Measurements from ENCODE around the gene DNAJC1. TPM values are rescaled to one million over a fixed set of nuclear protein-coding genes. Genes with fewer than 3 reads are reported as not detected.

Gene DNAJC1
- total RNA-seq, 3 donors from 2014 or later, result 63.7 to 93.0 (median 92.1) TPM

DNA sequence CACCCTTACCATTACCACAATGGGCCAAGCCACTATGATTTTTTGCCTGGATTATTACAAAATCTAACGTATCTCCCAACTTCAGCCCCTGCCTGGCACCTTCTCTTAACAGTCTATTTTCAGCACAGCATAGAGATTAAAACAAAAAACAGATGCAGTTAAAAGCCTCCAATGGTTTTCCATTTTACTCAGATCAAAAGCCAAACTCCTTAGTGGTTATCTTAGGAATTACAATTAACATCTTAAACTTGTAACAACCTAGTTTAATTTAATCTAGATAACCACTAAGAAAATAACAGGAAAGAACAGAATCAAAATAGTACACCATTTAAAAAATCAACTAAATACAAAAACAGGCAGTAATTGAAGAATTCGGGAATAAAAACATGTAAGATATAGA is 43.5 kb downstream of the DNAJC1 start:
- Histone ChIP-seq H3K4me1 (no peaks in the 10 kb centered on the region), H3K27ac (no peak overlapping the region), H3K36me3 (no peaks in the 10 kb centered on the region), H3K4me3 (no peak overlapping the region), H3K27me3 (no peaks in the 10 kb centered on the region), H3K9me3 (peaks cover 0 to 4% of the 10 kb centered on the region in 2 donors)
- TF ChIP-seq, protein P1, sequence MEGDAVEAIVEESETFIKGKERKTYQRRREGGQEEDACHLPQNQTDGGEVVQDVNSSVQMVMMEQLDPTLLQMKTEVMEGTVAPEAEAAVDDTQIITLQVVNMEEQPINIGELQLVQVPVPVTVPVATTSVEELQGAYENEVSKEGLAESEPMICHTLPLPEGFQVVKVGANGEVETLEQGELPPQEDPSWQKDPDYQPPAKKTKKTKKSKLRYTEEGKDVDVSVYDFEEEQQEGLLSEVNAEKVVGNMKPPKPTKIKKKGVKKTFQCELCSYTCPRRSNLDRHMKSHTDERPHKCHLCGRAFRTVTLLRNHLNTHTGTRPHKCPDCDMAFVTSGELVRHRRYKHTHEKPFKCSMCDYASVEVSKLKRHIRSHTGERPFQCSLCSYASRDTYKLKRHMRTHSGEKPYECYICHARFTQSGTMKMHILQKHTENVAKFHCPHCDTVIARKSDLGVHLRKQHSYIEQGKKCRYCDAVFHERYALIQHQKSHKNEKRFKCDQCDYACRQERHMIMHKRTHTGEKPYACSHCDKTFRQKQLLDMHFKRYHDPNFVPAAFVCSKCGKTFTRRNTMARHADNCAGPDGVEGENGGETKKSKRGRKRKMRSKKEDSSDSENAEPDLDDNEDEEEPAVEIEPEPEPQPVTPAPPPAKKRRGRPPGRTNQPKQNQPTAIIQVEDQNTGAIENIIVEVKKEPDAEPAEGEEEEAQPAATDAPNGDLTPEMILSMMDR (IDR thresholded peaks at IDR 0.05), result no peak
- TF ChIP-seq POLR2AphosphoS5 (IDR thresholded peaks at IDR 0.05) (no peak), POLR2A (IDR thresholded peaks at IDR 0.05) (no peak)
- intact Hi-C loops (cut with DNase I; ENCODE audit: low total_unique reads), result no loop called here
- no peak for DNase-seq (ENCODE audit: low spot score in 2 of 2)

DNA sequence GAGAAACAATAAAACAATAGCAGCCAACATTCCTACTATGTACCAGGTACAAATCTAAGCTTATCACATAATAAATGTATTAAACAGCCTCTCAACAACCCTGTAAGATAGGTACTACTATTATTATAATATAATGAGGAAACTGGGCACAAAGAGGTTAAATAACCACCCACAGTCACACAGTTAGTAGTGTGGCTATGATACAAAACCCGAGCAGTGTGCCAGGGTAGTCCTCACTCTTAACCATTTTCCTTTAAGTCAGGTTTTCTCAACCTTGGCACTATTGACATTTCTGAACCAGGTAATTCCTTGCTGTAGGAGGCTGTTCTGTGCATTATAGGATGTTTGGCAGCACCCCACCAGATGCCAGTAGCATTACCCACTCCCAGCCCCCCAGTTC is 48.8 kb downstream of the DNAJC1 start:
- intact Hi-C loops (cut with DNase I; ENCODE audit: low total_unique reads), result no loop called here
- TF ChIP-seq POLR2A (IDR thresholded peaks at IDR 0.05) (no peak), POLR2AphosphoS5 (IDR thresholded peaks at IDR 0.05) (no peak)
- TF ChIP-seq, protein P1 (IDR thresholded peaks at IDR 0.05), result no peak
- DNase-seq (ENCODE audit: low spot score in 2 of 2), result no peak
- H3K4me1 ChIP-seq, result no peaks in the 10 kb centered on the region
- no peak overlapping the region for H3K4me3 ChIP-seq
- H3K27ac ChIP-seq, result no peak overlapping the region
- H3K27me3 ChIP-seq, result no peaks in the 10 kb centered on the region
- no peaks in the 10 kb centered on the region for H3K36me3 ChIP-seq
- no peaks in the 10 kb centered on the region for H3K9me3 ChIP-seq

DNA sequence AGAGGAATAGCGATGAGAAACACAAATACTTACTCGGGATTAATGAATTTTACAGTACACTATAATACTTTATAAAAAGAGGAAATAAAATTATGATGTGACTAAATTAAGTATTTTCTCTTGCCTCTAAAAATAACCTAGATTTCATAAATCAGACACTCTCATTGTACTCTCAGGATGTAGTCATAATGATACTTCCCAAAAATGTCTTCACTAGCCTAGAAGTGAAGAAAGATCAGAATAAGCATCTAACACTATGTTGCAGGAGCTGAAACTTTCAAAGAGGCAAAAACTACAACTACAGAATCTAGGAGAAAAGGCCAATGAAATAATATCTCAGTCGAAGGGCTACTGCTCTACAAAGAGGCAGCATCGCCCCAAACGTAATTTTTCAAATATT is 49.4 kb downstream of the DNAJC1 start:
- Histone ChIP-seq H3K27me3 (no peaks in the 10 kb centered on the region), H3K4me3 (no peak overlapping the region), H3K27ac (no peak overlapping the region), H3K9me3 (no peaks in the 10 kb centered on the region), H3K4me1 (no peaks in the 10 kb centered on the region), H3K36me3 (no peaks in the 10 kb centered on the region)
- no peak for DNase-seq (ENCODE audit: low spot score in 2 of 2)
- intact Hi-C loops (cut with DNase I; ENCODE audit: low total_unique reads), result no loop called here
- TF ChIP-seq POLR2AphosphoS5 (IDR thresholded peaks at IDR 0.05), result no peak
- TF ChIP-seq, protein P1 (IDR thresholded peaks at IDR 0.05), result no peak
- TF ChIP-seq POLR2A (IDR thresholded peaks at IDR 0.05), result no peak

DNA sequence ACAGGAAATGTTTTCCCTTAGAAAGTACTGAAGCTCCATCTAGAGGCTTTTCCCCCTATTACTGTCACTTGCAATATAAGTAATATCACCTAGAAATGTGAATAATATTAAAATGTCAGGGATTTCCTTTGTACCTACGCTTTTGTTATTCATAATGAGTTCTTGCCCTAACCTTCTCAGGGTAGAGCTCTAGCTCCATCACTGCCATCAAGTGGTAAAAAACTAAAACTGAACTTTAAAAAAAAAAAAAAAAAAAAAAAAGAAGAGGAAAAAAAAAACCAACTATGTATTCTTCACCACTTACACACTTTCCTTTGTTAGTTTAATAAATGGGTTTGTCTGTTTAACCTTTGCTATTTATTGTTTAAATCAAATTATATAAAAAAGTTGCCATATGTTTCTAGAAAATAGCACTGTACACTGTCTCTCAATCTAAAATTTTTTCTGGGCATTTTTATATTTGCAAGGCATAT is 49.9 kb downstream of the DNAJC1 start:
- no peak for TF ChIP-seq POLR2AphosphoS5 (IDR thresholded peaks at IDR 0.05)
- TF ChIP-seq POLR2A (IDR thresholded peaks at IDR 0.05), result no peak
- TF ChIP-seq, protein P1 (IDR thresholded peaks at IDR 0.05), result no peak
- H3K4me1 ChIP-seq, result no peaks in the 10 kb centered on the region
- intact Hi-C loops (cut with DNase I; ENCODE audit: low total_unique reads), result no loop called here
- no peak for DNase-seq (ENCODE audit: low spot score in 2 of 2)
- H3K4me3 ChIP-seq, result no peak overlapping the region
- H3K36me3 ChIP-seq, result no peaks in the 10 kb centered on the region
- H3K27ac ChIP-seq, result no peak overlapping the region
- no peaks in the 10 kb centered on the region for H3K9me3 ChIP-seq
- no peaks in the 10 kb centered on the region for H3K27me3 ChIP-seq

DNA sequence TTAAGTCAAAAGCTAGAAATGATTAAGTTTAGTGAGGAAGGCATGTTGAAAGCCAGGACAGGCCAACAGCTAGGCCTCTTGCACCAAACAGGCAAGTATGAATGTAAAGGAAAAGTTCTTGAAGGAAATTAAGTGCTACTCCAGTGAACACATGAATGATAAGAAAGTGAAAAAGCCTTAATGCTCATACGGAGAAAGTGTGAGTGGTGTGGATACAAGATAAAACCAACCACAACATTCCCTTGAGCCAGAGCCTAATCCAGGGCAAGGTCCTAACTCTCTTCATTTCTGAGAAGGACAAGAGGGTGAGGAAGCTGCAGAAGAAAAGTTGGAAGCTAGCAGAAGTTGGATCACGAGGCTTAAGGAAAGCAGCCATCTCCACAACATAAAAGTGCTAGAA is 53.0 kb downstream of the DNAJC1 start:
- intact Hi-C loops (cut with DNase I; ENCODE audit: low total_unique reads), result no loop called here
- no peaks in the 10 kb centered on the region for H3K36me3 ChIP-seq

More for the DNA sequence above, 53.0 kb downstream of the DNAJC1 start:
- H3K27ac ChIP-seq, result no peak overlapping the region
- no peaks in the 10 kb centered on the region for H3K4me1 ChIP-seq
- TF ChIP-seq POLR2AphosphoS5 (IDR thresholded peaks at IDR 0.05) (no peak), POLR2A (IDR thresholded peaks at IDR 0.05) (no peak)
- TF ChIP-seq, protein P1 (IDR thresholded peaks at IDR 0.05), result no peak
- H3K4me3 ChIP-seq, result no peak overlapping the region
- no peaks in the 10 kb centered on the region for H3K27me3 ChIP-seq
- H3K9me3 ChIP-seq, result no peaks in the 10 kb centered on the region
- DNase-seq (ENCODE audit: low spot score in 2 of 2), result no peak
